Adrenal gland (tissue), 12 donors: ENCODE measurements around the gene FAM227B. TPM values are rescaled to one million over a fixed set of nuclear protein-coding genes. Genes with fewer than 3 reads are reported as not detected.

ENCODE experiments used
- DNase-seq, 7 donors: peaks; one replicate each; pipeline ENCODE4 v3.0.0-alpha.2; 2019 to 2020
- H3K27ac ChIP-seq, 5 donors: fragments of 200-600 bp; sonication (generic) in 4 of 5; 1 replicate in 3 of 5; 2 replicates in 2 of 5; pipeline versions ENCODE4 v1.5.1 to v1.8.0; 2016 to 2020; ENCODE audit warnings: mild to moderate bottlenecking in 1 of 5
- H3K27me3 ChIP-seq: fragments of 200-600 bp; 2 replicates; pipeline ENCODE4 v1.8.0; 2021
- H3K36me3 ChIP-seq, 2 donors: fragments of 200-600 bp; replicated peaks in 1 of 2; 1 replicate in 1 of 2; 2 replicates in 1 of 2; pipeline versions ENCODE4 v1.5.1 to v1.8.0; 2018 to 2022
- H3K4me1 ChIP-seq, 2 donors: fragments of 200-600 bp; replicated peaks in 1 of 2; 1 replicate in 1 of 2; 2 replicates in 1 of 2; pipeline versions ENCODE4 v1.5.1 to v1.8.0; 2018 to 2021
- H3K4me3 ChIP-seq, 4 donors: fragments of 200-600 bp; sonication (generic) in 3 of 4; one replicate each; pipeline ENCODE4 v1.5.1; 2016 to 2018
- H3K9me3 ChIP-seq, 3 donors: fragments of 200-600 bp; sonication (generic) in 1 of 3; replicated peaks in 1 of 3; 1 replicate in 2 of 3; 2 replicates in 1 of 3; pipeline versions ENCODE4 v1.5.1 to v1.8.0; 2016 to 2021
- CTCF ChIP-seq, 6 experiments: fragments of 450-650 bp in 4 of 6; fragments of 200-600 bp in 2 of 6; sonication (generic) in 1 of 6; IDR thresholded peaks; 1 replicate in 5 of 6; 2 replicates in 1 of 6; pipeline versions ENCODE4 v1.5.1 to v1.8.0; 2016 to 2021; ENCODE audit warnings: antibody characterized with exemption in 6 of 6, mild to moderate bottlenecking in 2 of 6, moderate library complexity in 1 of 6
- POLR2A ChIP-seq, 2 donors: fragments of 450-650 bp; IDR thresholded peaks; one replicate each; pipeline ENCODE4 v1.6.1; 2017; ENCODE audit warnings: antibody characterized with exemption in 2 of 2, mild to moderate bottlenecking in 2 of 2, moderate library complexity in 1 of 2
- WGBS, 4 donors: extraction: QIAGEN DNeasy Blood & Tissue Kit in 2 of 4; methylation state at CpG; one replicate each; pipeline versions ENCODE4 v1.1.5 to v1.1.7; 2013 to 2017; 5-methylcytosine and 5-hydroxymethylcytosine counted together
- intact Hi-C, 2 donors: fragments of 100-400 bp; cut with DNase I; formaldehyde crosslinking; loops; one replicate each; pipeline versions ENCODE4 v1.14.1 to v1.15.0; 2022 to 2023
- polyA plus RNA-seq, 3 donors: library from polyadenylated mRNA; stranded (reverse); fragments of 200-250 nt in 2 of 3; fragments of 350-450 nt in 1 of 3; fragmentation: Illumina TruSeq in 1 of 3; extraction: RNeasy Lipid Tissue Mini Kit (QIAGEN cat#74804) in 1 of 3; gene quantifications; one replicate each; pipeline ENCODE4 v1.2.3, GENCODE V29; 2013 to 2014
- total RNA-seq, 9 donors: library from RNA; depleted of rRNA in 4 of 9; stranded (reverse); fragments of >200 nt in 4 of 9; fragments of 120-200 nt in 1 of 9; fragmentation: NEBNext Ultra II Directional in 1 of 9; extraction: Animal tissue kit (Norgen Biotek cat#: 25700) in 1 of 9; gene quantifications; one replicate each; pipeline versions ENCODE4 v1.1.0 to v1.2.4, GENCODE V29; 2013 to 2023
- donor health status: healthy with polysubstance abuse.
- donor health status: Bipolar disorder and iron deficiency.
- donor health status: DM: yes; HTN: yes; CAD: no.
- donor health status: DM: no; HTN: no; CAD: no.
- donor health status: DM: no; HTN: no; CAD: no.
- donor health status: DM: yes; HTN: yes; CAD: no.

The FAM227B gene
- total and polyA plus RNA-seq, 12 donors = 1.4 to 20.4 (median 8.4) TPM

- H3K4me1 ChIP-seq = peaks cover 15 to 19% of the 10 kb centered on the region in 2 donors
- H3K9me3 ChIP-seq = no peaks in the 10 kb centered on the region
- WGBS, 4 donors = 68 to 82% (median 69%) methylated on average over 2 of the region's 2 CpGs
- H3K27ac ChIP-seq = no peak overlapping the region
- no peak for TF ChIP-seq POLR2A (IDR thresholded peaks at IDR 0.05)
- TF ChIP-seq CTCF (IDR thresholded peaks at IDR 0.05) = no peak
- DNase-seq = no peak
- H3K36me3 ChIP-seq = no peaks in the 10 kb centered on the region
- intact Hi-C loops = no loop called here
- H3K4me3 ChIP-seq = no peak overlapping the region
- H3K27me3 ChIP-seq = no peaks in the 10 kb centered on the region
Measured at GRCh38 chr15:49624056-49624455, 3.4 kb upstream of the FAM227B start.

- Histone ChIP-seq H3K9me3 (no peaks in the 10 kb centered on the region), H3K4me3 (peak overlapping the region in 1 of 4 donors; percentile 67), H3K27me3 (no peaks in the 10 kb centered on the region), H3K4me1 (peaks cover 15 to 21% of the 10 kb centered on the region in 2 donors), H3K27ac (no peak overlapping the region), H3K36me3 (no peaks in the 10 kb centered on the region)
- DNase-seq = no peak
- intact Hi-C loops = no loop called here
- 78 to 92% (median 86%) methylated on average over 3 of the region's 3 CpGs for WGBS, 4 donors
- TF ChIP-seq CTCF (IDR thresholded peaks at IDR 0.05) = no peak
- no peak for TF ChIP-seq POLR2A (IDR thresholded peaks at IDR 0.05)
Measured at GRCh38 chr15:49622561-49622960, 1.9 kb upstream of the FAM227B start.

- no peak for TF ChIP-seq POLR2A (IDR thresholded peaks at IDR 0.05)
- TF ChIP-seq CTCF (IDR thresholded peaks at IDR 0.05) = no peak
- H3K27ac ChIP-seq = peak overlapping the region in 2 of 5 donors; percentile 42 to 86
- intact Hi-C loops = no loop called here
- no peaks in the 10 kb centered on the region for H3K36me3 ChIP-seq
- peaks cover 0 to 5% (median 0%) of the 10 kb centered on the region in 3 donors for H3K9me3 ChIP-seq
- peaks cover 15 to 21% of the 10 kb centered on the region in 2 donors for H3K4me1 ChIP-seq
- H3K27me3 ChIP-seq = no peaks in the 10 kb centered on the region
- H3K4me3 ChIP-seq = peak overlapping the region in 1 of 4 donors; percentile 67
- WGBS, 4 donors = 33 to 50% (median 40%) methylated on average over 1 of the region's 1 CpG
- DNase-seq = no peak
Measured at GRCh38 chr15:49621887-49622286, 1.3 kb upstream of the FAM227B start.

GRCh38 chr15:49621401-49621811 lies 788 bp upstream of the FAM227B start:
- TF ChIP-seq POLR2A (IDR thresholded peaks at IDR 0.05) = no peak
- no peak for TF ChIP-seq CTCF (IDR thresholded peaks at IDR 0.05)
- H3K36me3 ChIP-seq = no peaks in the 10 kb centered on the region

More at GRCh38 chr15:49621401-49621811, 788 bp upstream of the FAM227B start:
- no peak for DNase-seq
- H3K27ac ChIP-seq = peak overlapping the region; percentile 42 to 88 (median 72)
- peaks cover 0 to 9% (median 0%) of the 10 kb centered on the region in 3 donors for H3K9me3 ChIP-seq
- H3K27me3 ChIP-seq = no peaks in the 10 kb centered on the region
- H3K4me1 ChIP-seq = peaks cover 15 to 21% of the 10 kb centered on the region in 2 donors
- H3K4me3 ChIP-seq = peak overlapping the region; percentile 13 to 67 (median 30)
- WGBS, 4 donors = 11 to 13% (median 12%) methylated on average over 8 of the region's 8 CpGs
- intact Hi-C loops = no loop called here
